SU-DHL-6 (cell line): Measurements from ENCODE around the gene DST.

Experiments
- H2AFZ ChIP-seq: fragments of 200-600 bp; sonication (generic); 2 replicates; pipeline ENCODE4 v1.6.1; 2014; ENCODE audit warnings: low read depth, mild to moderate bottlenecking, moderate library complexity, mixed read lengths, antibody characterized with exemption, low read length; ENCODE audit not compliant: severe bottlenecking
- H3F3A ChIP-seq: fragments of 200-600 bp; shearing (Covaris generic); 2 replicates; pipeline ENCODE4 v1.6.0; 2016; ENCODE audit warnings: antibody characterized with exemption, mild to moderate bottlenecking; ENCODE audit not compliant: insufficient read depth
- H3K27ac ChIP-seq: fragments of 200-600 bp; sonication (generic); 2 replicates; pipeline ENCODE4 v1.5.1; 2016; ENCODE audit warnings: low read depth, mild to moderate bottlenecking, low read length, moderate library complexity, mixed read lengths
- H3K27me3 ChIP-seq: fragments of 200-600 bp; sonication (generic), shearing (Covaris generic); 2 replicates; pipeline ENCODE4 v1.6.0; 2014; ENCODE audit warnings: mild to moderate bottlenecking, low read length
- H3K36me3 ChIP-seq: fragments of 200-600 bp; sonication (generic); 2 replicates; pipeline ENCODE4 v1.6.1; 2014; ENCODE audit warnings: mild to moderate bottlenecking, low read length, mixed read lengths
- H3K4me2 ChIP-seq: fragments of 300-600, 200-600 bp; shearing (Covaris generic), sonication (generic); 2 replicates; pipeline ENCODE4 v1.6.0; 2014; ENCODE audit warnings: low read length, low read depth, mild to moderate bottlenecking; ENCODE audit not compliant: poor library complexity, severe bottlenecking
- H3K4me3 ChIP-seq: fragments of 200-600 bp; sonication (generic); 2 replicates; pipeline ENCODE4 v1.5.1; 2014; ENCODE audit warnings: antibody characterized with exemption, low read length, mild to moderate bottlenecking, mixed read lengths; ENCODE audit not compliant: insufficient read depth, poor library complexity, severe bottlenecking
- H3K79me2 ChIP-seq: fragments of 200-600 bp; sonication (generic); 2 replicates; pipeline ENCODE4 v1.6.1; 2014; ENCODE audit warnings: mild to moderate bottlenecking, low read length, moderate library complexity; ENCODE audit not compliant: insufficient read depth
- H3K9ac ChIP-seq: fragments of 200-600 bp; sonication (generic); 2 replicates; pipeline ENCODE4 v1.7.0; 2014; ENCODE audit warnings: mild to moderate bottlenecking, low read length
- H3K9me2 ChIP-seq: fragments of 200-600 bp; sonication (generic); replicated peaks from 2 replicates; pipeline ENCODE4 v1.6.1; 2014; ENCODE audit warnings: low read length; ENCODE audit not compliant: insufficient read depth
- H3K9me3 ChIP-seq: fragments of 200-600 bp; sonication (generic); 2 replicates; pipeline ENCODE4 v1.6.1; 2014; ENCODE audit warnings: low read length, mixed read lengths; ENCODE audit not compliant: insufficient read depth
- H4K20me1 ChIP-seq: fragments of 200-600 bp; sonication (generic); 2 replicates; pipeline ENCODE4 v1.6.1; 2014; ENCODE audit warnings: low read depth, mild to moderate bottlenecking, antibody characterized with exemption, low read length, moderate library complexity, mixed read lengths
- EZH2phosphoT487 ChIP-seq: fragments of 200-600 bp; sonication (generic), shearing (Covaris generic); conservative IDR thresholded peaks from 2 replicates; pipeline ENCODE4 v1.6.1; 2018; ENCODE audit warnings: mild to moderate bottlenecking, antibody characterized with exemption, low read length, moderate library complexity, mixed read lengths
- TF ChIP-seq, protein P1 (sequence below): fragments of 200-600 bp; sonication (generic); IDR thresholded peaks from one replicate; pipeline ENCODE4 v1.5.1; 2017; ENCODE audit warnings: antibody characterized with exemption, mild to moderate bottlenecking, low read length, moderate library complexity; ENCODE audit not compliant: insufficient read depth, poor library complexity, severe bottlenecking

The DST gene

DNA sequence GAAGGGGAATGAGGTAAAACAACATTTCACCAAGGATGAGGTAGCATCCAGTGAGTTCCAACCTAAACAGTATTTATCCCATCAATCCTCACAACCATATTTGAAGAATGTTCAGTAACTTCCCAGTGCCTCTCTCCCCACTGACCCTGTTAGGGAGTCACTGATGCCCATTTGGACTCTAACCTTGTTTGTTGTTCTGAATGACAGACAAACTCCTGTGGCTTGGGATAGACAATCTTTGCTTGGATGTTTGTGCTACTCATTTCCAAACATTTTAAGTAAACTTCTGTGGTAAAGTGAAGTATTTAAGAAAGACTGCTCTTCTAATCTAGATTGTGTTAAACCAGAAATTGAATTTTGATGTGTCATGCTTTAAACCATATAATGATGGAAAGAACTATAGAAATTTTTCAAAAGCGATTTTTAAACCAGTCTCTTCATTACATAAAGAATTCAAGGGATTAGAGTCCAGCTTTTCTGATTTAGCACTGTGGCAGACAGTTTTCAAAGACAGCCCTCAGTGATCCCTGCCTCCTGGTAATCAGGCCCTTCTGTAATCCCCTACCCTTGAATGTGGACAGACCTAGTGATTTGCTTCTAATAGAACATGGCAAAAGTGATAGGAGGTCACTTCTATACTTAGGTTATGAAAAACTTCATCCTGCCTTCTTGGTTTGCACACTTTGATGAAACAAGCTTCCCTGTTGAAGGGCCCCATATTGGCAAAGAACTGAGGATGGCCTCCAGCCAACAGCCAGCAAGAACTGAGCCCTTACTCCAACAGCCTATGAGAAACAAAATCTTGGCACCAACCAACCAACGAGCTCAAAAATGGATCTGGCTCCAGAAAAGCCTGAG, 191.6 kb downstream of the DST start:
- Histone ChIP-seq H3K9me3 (no peaks in the 10 kb centered on the region), H3K27ac (no peak overlapping the region), H3K4me2 (no peak overlapping the region), H3K4me3 (no peak overlapping the region), H3K9me2 (no peaks in the 10 kb centered on the region), H3K79me2 (no peaks in the 10 kb centered on the region), H3K36me3 (no peaks in the 10 kb centered on the region), H3F3A (no peaks in the 10 kb centered on the region), H4K20me1 (no peaks in the 10 kb centered on the region), H3K9ac (no peak overlapping the region), H3K27me3 (no peaks in the 10 kb centered on the region), H2AFZ (no peak overlapping the region)
- no peak for TF ChIP-seq EZH2phosphoT487
- TF ChIP-seq, protein P1, sequence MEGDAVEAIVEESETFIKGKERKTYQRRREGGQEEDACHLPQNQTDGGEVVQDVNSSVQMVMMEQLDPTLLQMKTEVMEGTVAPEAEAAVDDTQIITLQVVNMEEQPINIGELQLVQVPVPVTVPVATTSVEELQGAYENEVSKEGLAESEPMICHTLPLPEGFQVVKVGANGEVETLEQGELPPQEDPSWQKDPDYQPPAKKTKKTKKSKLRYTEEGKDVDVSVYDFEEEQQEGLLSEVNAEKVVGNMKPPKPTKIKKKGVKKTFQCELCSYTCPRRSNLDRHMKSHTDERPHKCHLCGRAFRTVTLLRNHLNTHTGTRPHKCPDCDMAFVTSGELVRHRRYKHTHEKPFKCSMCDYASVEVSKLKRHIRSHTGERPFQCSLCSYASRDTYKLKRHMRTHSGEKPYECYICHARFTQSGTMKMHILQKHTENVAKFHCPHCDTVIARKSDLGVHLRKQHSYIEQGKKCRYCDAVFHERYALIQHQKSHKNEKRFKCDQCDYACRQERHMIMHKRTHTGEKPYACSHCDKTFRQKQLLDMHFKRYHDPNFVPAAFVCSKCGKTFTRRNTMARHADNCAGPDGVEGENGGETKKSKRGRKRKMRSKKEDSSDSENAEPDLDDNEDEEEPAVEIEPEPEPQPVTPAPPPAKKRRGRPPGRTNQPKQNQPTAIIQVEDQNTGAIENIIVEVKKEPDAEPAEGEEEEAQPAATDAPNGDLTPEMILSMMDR: no peak

- Histone ChIP-seq H4K20me1 (no peaks in the 10 kb centered on the region), H3K27me3 (no peaks in the 10 kb centered on the region), H3K79me2 (no peaks in the 10 kb centered on the region), H3K9ac (no peak overlapping the region), H3K27ac (no peak overlapping the region), H3K36me3 (no peaks in the 10 kb centered on the region), H3K4me2 (no peak overlapping the region), H3K4me3 (no peak overlapping the region), H3F3A (no peaks in the 10 kb centered on the region), H2AFZ (no peak overlapping the region), H3K9me3 (no peaks in the 10 kb centered on the region), H3K9me2 (no peaks in the 10 kb centered on the region)
- no peak for TF ChIP-seq EZH2phosphoT487
- TF ChIP-seq, protein P1: no peak
Observed at GRCh38 chr6:56450376-56450775, 192.3 kb downstream of the DST start.

DNA sequence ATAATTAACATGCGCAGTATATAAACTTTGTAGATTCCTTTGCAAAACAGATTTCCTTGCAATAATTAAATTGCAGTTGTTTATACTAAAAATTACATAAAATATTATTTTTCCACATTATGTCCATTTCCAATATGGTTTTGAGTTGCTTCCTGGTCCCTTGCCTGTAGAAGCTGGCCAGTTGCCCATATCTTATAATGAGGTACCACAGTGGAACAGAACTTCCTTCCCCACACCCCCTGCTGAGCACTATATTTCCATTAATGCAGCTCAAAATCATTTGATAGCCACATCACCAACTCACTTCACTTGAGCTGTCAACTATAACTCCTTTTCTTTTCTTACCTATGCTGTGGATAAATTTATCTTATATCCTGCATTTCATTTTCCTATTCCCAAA, 194.6 kb downstream of the DST start:
- Histone ChIP-seq H3K9ac (no peak overlapping the region), H3K4me3 (no peak overlapping the region), H3K79me2 (no peaks in the 10 kb centered on the region), H3K4me2 (no peak overlapping the region), H3K36me3 (no peaks in the 10 kb centered on the region), H3F3A (no peaks in the 10 kb centered on the region), H3K9me3 (no peaks in the 10 kb centered on the region), H3K27ac (no peak overlapping the region), H2AFZ (no peak overlapping the region), H3K9me2 (no peaks in the 10 kb centered on the region), H3K27me3 (no peaks in the 10 kb centered on the region), H4K20me1 (no peaks in the 10 kb centered on the region)
- TF ChIP-seq, protein P1: no peak
- TF ChIP-seq EZH2phosphoT487: no peak
